ENCODE measurements around the gene NUDT13.

NUDT13 gene

DNA sequence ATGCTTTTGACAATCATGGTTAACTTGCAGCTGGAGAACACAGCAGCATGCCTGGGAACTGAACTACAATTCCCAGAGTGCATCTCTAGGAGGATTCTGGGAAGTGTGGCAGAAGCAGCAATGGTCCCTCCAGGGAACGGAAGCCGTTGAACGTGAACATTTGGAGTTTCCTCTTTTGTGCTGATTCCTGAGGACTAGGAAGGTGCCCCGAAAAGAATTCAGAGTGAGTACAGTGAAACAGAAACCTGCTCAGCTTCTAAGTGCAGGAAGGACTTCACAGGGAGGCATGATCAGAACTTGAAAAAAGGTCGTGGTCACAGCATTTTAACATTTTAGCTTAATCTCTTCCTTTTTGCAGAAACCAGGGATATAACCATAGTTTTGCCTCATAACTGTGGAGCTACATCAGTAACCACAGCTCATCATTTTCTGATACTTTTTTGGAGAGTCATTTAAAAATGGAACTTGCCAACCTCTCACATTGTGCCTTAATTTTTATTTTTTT is at the start of gene NUDT13:
Gene NUDT13 (plus strand): TSS at position 111 of the 505 bp plus-strand sequence. CDS start 3,911 bp downstream, outside the sequence.
- DNase-seq (ENCODE audit: low read depth) = no peak

DNA sequence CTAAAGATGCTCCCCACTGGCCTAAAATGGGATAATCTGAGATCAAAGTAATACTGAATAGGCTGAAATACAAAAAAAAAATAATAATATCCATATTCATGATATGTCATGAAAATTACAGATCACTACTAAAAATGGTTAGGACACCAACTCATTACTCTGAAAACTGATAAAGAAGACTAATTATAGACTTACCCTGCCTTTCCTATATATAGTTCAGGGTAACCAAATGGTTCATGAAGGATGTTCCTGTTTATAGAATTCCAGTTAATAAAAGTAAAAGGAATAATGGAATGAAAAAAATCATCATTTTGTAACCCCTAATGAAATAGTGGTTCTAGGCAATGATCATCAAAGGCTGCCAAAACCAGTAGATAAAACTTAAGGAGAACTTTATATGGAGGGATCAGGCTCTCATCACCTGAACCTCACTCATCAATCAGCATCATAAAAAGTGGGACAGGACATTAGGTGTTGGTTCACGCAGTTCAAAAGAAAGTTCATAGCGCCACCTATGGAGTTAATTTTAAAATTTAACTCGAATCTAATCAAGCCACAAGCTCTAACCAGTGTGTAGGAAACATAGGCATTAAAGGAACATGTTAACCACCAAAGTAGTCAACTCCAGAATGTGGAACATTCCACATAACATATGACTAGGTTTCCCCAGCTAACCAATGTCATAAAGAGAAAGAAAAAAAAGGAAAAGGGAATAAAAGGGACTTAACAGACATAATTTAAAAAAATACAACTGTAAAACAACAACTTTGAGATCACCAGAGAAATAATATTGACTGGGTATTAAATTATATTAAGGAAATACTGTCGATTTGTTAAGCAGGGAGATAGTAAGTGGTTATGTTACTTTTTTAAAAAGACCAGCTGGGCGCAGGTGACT is 49.3 kb upstream of the NUDT13 start:
- no peak for DNase-seq (ENCODE audit: low read depth)

DNA sequence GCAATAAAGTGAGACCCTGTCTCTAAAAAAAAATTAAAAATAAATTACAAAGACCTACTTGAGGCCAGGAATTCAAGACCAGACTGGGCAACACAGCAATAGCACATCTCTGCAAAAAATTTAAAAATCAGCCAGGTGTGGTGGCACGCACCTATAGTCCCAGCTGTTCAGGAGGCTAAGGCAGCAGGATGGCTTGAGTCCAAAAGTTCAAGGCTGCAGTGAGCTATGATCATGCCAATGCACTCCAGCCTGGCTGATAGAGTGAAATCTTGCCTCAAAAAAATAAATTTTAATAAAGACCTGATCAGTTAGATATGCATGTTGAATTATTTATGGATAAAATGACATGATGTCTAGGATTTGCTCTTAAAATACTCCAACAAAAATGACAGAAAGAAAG is 48.5 kb upstream of the NUDT13 start:
- no peak for DNase-seq (ENCODE audit: low read depth)

DNA sequence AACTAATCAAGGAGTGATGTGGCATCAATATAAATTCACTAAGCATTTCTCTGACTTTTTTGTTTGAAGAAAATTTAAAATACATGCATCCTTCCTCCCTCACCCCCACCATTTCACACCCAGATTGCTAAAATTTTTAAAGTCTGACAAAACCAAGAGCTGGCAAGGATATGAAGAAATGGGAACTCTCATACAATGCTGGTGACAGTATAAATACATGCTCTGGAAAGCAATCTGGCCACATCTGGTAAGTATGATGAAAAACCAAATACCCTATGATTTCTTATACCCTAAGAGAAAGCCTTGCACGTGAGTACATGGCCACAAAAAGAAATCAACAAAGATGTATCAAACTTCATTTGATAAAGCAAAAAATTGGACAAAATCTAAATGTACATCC is 44.8 kb upstream of the NUDT13 start:
- DNase-seq (ENCODE audit: low read depth) = no peak

DNA sequence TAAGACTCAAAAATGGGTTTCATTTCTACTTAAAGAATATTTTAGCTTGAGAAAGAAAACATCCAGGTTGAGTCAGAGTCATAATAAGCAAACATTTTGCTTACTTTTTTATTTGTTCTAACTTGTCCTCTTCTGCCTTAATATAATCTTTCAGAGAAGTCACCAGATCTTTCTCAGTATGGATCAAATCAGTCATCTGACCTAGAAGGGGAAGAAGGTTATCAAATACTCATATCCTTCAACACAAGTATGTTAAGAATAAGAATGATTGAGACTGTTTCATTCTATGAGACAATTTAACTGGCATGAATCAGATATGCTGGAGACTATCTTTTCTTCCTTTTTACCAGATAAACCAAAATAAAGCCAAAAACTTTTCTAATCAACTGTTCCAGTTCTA is 36.6 kb upstream of the NUDT13 start:
- no peak for DNase-seq (ENCODE audit: low read depth)

DNA sequence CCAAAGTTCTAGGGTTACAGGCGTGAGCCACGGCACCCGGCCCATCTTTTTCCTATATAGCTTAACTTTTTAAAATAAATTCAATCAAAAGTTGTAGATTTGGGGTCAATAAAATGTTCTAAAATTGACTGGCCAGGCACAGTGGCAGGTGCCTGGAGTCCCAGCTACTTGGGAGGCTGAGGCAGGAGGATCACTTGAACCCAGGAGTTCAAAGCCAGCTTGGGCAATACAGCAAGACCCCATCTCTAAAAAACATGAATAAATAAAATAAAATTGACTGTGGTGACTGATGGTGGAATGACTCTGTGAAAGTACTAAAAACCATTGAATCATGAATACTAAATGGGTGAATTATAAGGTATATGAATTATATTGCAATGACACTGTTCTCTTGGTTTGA is 34.4 kb upstream of the NUDT13 start:
- DNase-seq (ENCODE audit: low read depth) = no peak

DNA sequence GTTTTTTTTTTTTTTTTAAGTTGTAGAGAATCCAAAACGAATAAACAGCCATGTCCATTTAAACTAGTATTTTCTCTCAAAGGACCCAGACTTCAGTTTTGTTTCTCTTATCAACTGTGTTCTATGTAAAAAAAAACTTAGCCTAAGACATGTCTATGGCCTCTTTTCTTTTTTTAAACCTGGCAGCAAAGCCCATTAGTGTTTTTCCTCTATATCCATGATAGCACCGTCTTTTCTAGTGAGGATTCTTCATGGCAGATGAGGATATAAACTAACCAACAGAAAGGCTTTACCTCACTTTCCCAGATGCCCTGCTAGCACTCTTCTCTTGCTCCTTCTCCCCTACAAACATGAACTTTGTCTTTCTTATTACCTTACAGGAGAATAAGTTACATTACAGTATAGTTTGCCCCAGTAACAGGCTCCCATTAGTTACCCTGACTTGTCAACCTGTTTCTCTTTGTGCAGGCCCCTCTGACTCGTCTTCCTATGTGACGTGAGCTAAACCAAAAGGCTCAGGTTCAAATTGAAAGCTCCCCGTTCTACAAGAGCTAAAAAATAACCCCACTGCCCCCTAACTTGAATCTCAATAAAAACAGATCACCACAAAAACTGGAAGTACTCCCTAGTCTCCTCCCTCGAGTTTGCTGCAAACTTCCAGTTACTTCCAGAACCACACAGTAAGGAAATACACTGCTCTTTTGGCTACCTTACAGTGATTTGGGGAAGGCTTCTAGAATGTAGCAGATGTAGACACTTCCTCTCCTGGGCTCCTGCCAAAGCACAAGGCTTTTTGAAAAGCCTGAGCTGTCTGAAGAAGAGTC is 33.7 kb upstream of the NUDT13 start:
- no peak for DNase-seq (ENCODE audit: low read depth)

DNA sequence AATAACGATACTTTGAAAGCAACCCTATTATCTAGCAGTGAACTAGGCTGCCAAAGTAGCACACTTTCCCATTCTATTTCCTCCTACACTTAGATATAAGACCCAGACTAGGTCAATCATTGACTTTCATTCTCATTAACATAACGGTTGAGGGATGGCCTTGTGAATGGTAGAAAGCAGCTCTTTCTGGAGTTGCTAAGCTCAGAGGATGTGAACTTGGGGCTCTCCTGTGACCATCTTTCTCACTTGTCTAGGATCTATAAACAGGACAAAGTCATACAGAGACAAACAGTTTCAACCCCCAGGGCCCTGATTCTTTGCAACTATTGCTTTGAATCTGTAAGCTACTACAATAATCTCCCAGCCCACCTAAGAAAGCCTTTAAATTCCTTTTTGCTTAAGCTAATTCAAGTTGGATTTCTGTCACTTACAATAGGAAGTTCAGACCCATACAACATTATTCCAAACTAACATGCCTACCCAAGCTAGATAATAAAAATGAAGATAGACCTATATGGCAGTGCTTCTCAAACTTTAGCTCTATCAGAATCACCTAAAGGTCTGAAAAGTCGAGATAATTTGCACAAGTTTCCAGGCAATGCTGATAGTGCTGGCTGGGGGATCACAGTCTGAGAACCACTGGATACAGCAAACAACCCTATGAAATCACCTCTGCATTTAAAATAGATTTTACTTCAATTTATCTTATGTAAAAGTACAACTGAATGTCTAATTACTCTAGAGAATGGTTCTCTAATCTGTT is 30.3 kb upstream of the NUDT13 start:
- DNase-seq (ENCODE audit: low read depth) = no peak

DNA sequence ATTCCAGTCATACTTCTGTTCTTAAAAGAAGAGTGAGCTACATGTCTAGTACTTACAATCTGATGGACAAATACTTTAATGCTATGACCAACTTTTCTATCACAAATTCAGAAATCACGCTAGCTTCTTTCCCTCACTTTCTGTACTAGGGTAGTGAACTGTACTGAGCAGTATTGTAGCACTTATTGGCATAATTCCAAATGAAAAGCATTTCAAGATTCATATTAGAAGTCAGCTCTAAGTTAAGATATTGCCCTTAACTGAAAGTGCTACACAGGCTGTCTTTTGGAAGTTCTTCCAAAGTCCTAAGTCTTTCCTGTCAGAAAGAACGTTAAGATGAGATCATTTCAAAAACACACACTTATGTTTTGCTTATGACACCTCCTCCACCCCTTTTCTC is 27.0 kb upstream of the NUDT13 start:
- DNase-seq (ENCODE audit: low read depth) = no peak

DNA sequence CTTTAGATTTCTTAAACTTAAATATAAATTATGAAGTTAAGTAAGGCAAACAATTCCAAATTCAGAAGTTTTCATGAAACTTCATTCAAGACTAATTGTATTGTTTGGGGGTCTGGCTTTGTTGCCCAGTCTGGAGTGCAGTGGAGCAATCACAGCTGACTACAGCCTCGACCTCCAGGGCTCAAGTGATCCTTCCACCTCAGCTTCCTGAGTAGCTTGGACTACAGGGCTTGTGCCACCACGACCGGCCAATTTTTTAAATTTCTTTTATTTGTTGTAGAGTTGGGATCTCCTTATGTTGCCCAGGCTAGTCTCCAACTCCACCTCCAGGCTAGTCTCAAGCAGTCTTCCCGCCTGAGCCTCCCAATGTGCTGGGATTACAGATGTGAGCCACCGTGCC is 26.0 kb upstream of the NUDT13 start:
- no peak for DNase-seq (ENCODE audit: low read depth)

DNA sequence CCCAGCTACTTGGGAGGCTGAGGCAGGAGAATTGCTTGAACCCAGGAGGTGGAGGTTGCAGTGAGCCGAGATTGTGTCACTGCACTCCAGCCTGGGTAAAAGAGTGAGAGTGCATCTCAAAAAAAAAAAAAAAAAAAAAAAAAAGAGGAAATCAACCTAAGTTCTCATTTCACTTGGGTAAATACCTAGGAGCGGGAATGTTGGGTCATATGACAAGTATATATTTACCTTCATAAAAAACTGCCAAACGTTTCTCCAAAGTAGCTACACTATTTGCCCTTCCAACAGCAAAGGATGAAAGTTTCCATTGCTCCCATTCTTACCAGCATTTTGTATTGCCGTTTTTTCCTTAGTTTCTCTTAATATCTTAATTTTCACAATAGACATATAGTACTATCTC is 23.4 kb upstream of the NUDT13 start:
- no peak for DNase-seq (ENCODE audit: low read depth)

DNA sequence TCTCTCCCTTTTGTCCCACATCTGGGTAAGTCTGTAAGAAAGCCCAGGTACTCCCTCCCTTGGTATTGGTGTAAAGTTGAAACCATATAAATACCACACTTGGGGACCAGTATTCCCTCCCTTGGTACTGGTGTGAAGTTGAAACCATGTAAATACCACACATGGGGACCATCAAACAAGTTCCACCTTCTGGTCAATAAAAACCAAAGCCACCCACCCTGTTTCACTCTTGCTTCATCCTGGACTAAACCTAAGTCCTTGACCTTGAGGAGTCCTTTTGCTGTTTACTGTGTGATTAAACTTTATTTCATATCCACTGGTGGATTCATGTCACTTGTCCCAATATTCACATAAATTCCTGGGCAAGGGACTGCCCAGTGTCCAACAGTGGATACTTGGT is 22.0 kb upstream of the NUDT13 start:
- no peak for DNase-seq (ENCODE audit: low read depth)

DNA sequence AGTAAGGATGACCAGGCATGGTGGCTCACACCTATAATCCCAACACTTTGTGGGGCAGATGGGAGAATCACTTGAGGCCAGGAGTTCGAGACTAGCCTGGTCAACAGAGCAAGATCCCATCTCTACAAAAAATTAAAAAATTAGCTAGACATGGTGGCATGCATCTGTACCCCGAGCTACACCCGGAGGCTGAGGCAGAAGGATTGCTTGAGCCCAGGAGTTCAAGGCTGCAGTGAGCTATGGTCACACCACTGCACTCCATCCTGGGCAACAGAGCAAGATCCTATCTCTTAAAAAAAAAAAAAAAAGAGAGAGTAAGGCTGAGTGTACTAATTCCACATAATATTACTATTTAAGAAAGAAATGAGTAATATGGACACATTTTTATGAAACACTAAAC is 17.4 kb upstream of the NUDT13 start:
- DNase-seq (ENCODE audit: low read depth) = no peak

DNA sequence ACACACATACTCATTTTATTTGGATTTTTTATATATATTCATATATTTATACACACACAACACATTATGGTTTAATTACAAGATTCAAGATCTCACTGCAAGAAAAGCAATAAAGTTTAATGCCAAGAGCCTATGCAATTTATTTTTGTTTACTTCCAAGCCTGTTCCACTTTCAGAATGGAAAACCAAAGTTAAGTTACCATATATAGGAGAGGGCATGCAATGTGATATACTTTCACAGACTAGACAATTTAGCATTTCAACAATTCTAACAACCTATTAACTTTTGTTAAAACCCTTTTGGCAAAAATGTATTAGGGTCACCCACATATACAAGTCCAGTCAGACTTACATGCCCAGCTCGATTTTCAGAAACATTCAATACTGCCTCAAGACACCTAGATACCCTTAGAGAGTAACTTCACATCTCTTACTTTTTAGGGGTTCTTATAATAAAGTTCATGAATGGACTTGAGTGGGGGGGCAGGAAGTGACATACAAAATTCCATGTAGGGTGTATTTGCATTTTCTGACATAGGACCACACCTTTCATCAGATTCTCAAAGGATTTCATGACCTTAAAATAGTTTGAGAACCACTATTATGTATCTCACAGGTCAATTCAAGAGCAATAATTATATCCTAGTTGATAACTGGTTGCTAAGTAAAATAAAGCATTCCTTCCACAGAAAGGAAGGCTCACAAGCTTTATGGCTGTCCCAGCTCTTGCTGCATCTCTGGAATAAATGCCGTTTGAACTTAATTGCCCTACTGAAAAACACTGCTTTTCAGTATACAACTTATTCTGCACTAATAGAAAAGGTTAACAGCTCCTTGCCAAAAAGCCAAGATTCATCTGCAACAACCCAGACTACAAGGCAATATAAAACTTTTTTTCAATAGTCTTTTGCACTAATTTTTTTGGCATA is 16.1 kb upstream of the NUDT13 start:
- no peak for DNase-seq (ENCODE audit: low read depth)

DNA sequence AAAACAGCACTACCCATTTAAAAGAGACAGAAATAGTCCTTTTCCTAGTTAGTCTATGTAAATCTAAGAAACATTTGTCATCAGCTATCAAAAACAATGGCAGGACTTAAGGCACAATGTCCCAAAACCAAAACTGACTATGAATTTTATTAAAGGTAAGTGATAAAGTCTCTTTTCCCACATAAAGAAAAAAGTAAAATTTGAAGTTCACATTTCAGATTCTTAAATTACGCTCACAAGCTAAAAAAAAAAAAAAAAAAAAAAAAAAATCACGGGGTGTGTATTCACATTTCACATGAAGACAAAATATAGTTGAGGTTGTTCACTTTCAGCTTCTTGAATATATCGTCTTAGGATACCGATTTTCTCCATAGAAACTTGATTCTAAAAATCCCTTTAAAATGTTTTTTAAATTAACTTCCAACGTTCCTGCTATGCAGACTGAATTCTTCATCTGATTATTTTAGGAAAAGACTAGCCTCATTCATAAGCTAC is 15.2 kb upstream of the NUDT13 start:
- DNase-seq (ENCODE audit: low read depth) = no peak

DNA sequence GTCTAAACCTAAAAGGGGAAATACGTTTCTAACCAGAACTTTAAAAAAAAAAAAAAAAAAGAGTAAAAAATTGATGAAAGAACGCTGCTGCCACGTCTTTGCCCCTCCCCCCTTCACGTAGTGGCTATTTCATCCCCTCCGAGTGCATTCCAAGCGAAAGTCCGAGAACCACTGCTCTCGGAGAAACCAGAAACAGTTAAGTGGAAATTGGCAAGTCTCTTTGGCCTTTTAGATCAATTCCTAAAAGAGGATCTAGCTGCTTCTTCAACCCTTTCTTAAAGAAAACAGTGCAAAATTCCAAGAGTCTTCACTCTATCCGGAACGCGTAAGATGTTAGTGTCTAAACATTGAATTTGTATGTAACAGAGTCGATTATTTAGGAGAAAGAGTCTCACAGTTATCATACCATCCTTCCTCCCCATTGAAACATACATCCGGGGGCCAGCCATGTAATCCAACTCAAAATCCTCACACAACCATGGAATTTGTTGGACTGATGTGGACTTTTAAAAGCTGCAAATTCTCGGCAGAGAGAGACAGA is 14.7 kb upstream of the NUDT13 start:
- DNase-seq (ENCODE audit: low read depth) = peak; percentile 52

DNA sequence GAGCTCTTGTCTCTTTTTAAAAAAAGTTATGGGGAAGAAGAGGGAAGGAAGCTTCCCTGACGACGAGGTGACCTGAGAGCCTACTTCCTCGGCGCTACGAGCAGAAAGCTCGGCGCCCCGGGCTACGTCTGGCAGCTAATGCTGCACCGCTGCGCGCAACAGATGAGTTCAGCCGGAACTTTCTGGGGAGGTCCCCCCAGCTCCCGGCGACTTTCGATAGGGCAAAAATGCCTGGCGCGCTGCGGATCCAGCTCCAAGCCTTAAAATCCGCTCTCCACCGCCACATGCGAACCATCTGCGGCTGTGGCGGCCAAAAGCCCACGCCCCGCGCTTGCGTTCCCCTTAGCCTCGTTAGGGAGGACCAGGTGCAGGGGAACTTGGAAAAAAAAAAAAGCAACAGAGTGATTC is 14.2 kb upstream of the NUDT13 start:
- DNase-seq (ENCODE audit: low read depth) = no peak

DNA sequence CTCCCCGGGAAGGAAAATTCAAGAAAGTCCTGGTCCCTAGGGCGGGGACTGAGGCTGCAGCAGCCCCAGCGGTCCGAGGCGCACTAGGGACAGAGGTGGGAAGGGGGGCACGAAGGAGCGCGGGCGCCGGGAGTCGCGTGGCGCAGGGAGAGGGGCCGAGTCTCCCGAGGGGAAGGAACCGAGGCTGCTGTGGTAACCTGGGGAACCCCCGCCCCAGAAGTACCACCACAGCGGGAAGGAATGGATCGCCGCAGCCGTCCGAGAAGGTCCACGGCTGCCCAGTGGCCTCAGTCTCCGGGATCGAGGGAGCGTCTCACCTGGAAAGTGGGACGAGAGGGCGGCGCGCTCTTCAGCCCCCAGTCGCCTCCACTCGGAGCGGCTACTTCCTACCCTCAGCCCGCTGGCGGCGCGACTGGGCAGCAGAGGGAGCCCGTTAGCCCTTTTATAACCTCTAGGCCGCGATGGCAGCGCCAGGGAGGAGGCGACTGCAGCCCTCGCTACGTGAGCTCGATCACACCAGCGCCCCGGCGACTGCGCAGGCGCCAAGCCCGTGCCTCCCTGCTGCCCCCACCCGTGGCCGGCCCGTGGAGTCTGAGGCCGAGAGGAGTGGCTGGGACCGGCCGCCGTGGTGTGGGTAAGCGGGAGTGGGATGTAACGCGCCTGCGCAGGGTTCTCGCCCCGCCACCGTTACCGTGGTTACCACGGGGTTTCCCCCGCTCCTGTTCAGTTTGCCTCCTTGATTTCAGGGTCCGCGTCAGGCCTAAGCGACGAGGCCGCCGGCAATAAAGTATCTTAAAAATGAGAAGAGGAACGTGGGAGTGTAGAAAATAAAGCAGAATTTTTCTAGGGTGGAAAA is 13.6 kb upstream of the NUDT13 start, which contains the start of gene P4HA1:
Gene P4HA1 (minus strand): TSS at position 418 of the 856 bp plus-strand sequence. CDS start 21,983 bp downstream, outside the sequence.
- peak; percentile 77 for DNase-seq (ENCODE audit: low read depth)

DNA sequence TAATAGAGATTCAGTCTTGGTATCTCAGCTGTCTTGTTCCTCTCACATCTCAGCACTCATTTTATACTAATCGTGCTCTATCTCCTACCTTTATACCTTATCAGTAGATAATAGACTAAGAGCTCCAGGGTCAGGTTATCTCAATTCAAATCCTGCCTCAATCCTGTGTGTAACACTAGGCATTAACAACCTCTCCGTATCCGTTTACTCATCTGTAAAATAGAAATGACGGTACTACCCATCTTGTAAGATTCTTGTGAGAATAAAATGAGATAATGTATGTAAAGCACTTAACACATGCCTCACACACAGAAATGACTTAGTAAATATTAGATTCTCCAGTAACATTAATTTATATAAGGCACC is 13.0 kb upstream of the NUDT13 start:
- DNase-seq (ENCODE audit: low read depth) = no peak

DNA sequence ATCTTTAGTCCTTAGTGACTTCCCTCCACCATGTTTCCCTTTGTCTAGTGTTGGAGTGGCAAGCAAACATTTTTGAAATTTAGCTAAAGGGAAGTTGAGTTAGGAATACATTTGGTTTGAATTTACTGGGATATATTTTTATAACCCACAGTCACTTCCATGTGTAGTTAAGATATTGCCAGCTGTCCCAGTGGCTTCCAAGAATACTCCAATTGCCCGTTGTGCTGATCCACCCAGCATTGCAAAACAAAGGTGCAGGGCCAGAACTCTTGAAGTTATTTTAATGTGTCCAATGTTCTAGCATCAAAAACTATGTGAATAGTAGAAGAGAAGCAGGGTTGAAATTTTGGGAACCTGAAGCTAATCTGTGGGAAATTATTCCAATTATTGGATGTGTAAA is 11.1 kb upstream of the NUDT13 start:
- no peak for DNase-seq (ENCODE audit: low read depth)

Data from HS-27A (cell line).